GM23338 (cell line): Measurements from ENCODE around the gene RBM38. TPM values are rescaled to one million over a fixed set of nuclear protein-coding genes. Genes with fewer than 3 reads are reported as not detected.

ENCODE experiments used
- ATAC-seq: fragments of 200-7000 bp; cut with Tn5 transposase; 3 replicates; pipeline ENCODE4 v1.9.1; 2020
- DNase-seq: peaks from one replicate; pipeline ENCODE4 v3.0.0-alpha.2; 2015; ENCODE audit warnings: low spot score
- H2AFZ ChIP-seq: fragments of 200-600 bp; sonication (generic); 2 replicates; pipeline ENCODE4 v1.8.0; 2016; ENCODE audit warnings: antibody characterized with exemption, mild to moderate bottlenecking, moderate library complexity
- H3F3A ChIP-seq: fragments of 200-600 bp; sonication (generic); replicated peaks from 2 replicates; pipeline ENCODE4 v1.8.0; 2017; ENCODE audit warnings: antibody characterized with exemption, mixed run types, low read depth
- H3K27ac ChIP-seq: fragments of 200-600 bp; sonication (generic); 2 replicates; pipeline ENCODE4 v1.6.1; 2016; ENCODE audit warnings: low read depth
- H3K27me3 ChIP-seq: fragments of 200-600 bp; sonication (generic); 2 replicates; pipeline ENCODE4 v1.8.0; 2016; ENCODE audit warnings: mild to moderate bottlenecking, mixed run types, moderate library complexity; ENCODE audit not compliant: insufficient read depth
- H3K36me3 ChIP-seq: fragments of 200-600 bp; sonication (generic); 2 replicates; pipeline ENCODE4 v1.8.0; 2016; ENCODE audit warnings: mild to moderate bottlenecking; ENCODE audit not compliant: insufficient read depth
- H3K4me1 ChIP-seq: fragments of 200-600 bp; sonication (generic); 2 replicates; pipeline ENCODE4 v1.8.0; 2016; ENCODE audit warnings: mild to moderate bottlenecking, moderate library complexity; ENCODE audit not compliant: insufficient read depth
- H3K4me2 ChIP-seq: fragments of 200-600 bp; sonication (generic); 2 replicates; pipeline ENCODE4 v1.7.1; 2017; ENCODE audit warnings: mixed run types
- H3K4me3 ChIP-seq: fragments of 200-600 bp; sonication (generic); 2 replicates; pipeline ENCODE4 v1.6.1; 2016; ENCODE audit warnings: mixed run types
- H3K79me2 ChIP-seq: fragments of 200-600 bp; sonication (generic); replicated peaks from 2 replicates; pipeline ENCODE4 v1.8.0; 2017; ENCODE audit warnings: mild to moderate bottlenecking; ENCODE audit not compliant: insufficient read depth
- H3K9me2 ChIP-seq: fragments of 200-600 bp; sonication (generic); 2 replicates; pipeline ENCODE4 v1.8.0; 2017; ENCODE audit not compliant: insufficient read depth
- H4K20me1 ChIP-seq: fragments of 200-600 bp; sonication (generic); replicated peaks from 2 replicates; pipeline ENCODE4 v1.8.0; 2017; ENCODE audit warnings: mild to moderate bottlenecking; ENCODE audit not compliant: insufficient read depth
- H3K27ac Mint-ChIP-seq: 2 replicates; pipeline ENCODE4 v1.8.0; 2020; ENCODE audit warnings: inconsistent platforms, mild to moderate bottlenecking, moderate library complexity, mixed read lengths
- H3K27me3 Mint-ChIP-seq: 3 replicates; pipeline ENCODE4 v1.8.0; 2022; ENCODE audit warnings: low read depth, mild to moderate bottlenecking, moderate library complexity, mixed read lengths, inconsistent platforms; ENCODE audit not compliant: insufficient read depth, poor library complexity
- H3K36me3 Mint-ChIP-seq: 3 replicates; pipeline ENCODE4 v1.8.0; 2021; ENCODE audit warnings: low read depth, mild to moderate bottlenecking, inconsistent platforms, moderate library complexity, mixed read lengths
- H3K4me1 Mint-ChIP-seq: 3 replicates; pipeline ENCODE4 v1.8.0; 2020; ENCODE audit warnings: mild to moderate bottlenecking, inconsistent platforms, mixed read lengths
- H3K4me3 Mint-ChIP-seq: 3 replicates; pipeline ENCODE4 v1.8.0; 2021; ENCODE audit warnings: moderate library complexity, mild to moderate bottlenecking, inconsistent platforms, mixed read lengths
- H3K9me3 Mint-ChIP-seq: 3 replicates; pipeline ENCODE4 v1.8.0; 2020; ENCODE audit warnings: moderate library complexity, mild to moderate bottlenecking, inconsistent platforms, mixed read lengths
- CTCF ChIP-seq, 2 experiments: fragments of 200-600 bp in 1 of 2; sonication (generic) in 1 of 2; conservative IDR thresholded peaks; 2 replicates each; pipeline versions ENCODE4 v1.5.1 to v1.6.1; 2016 to 2017; ENCODE audit warnings: antibody characterized with exemption in 2 of 2, low read depth in 2 of 2, mild to moderate bottlenecking in 2 of 2, moderate library complexity in 1 of 2
- ETS1 ChIP-seq: IDR thresholded peaks from 2 replicates; pipeline ENCODE4 v1.6.1; 2016; ENCODE audit warnings: antibody characterized with exemption
- EZH2 ChIP-seq: fragments of 200-600 bp; sonication (generic); IDR thresholded peaks from one replicate; pipeline ENCODE4 v1.8.0; 2017; ENCODE audit warnings: antibody characterized with exemption, mild to moderate bottlenecking, low read depth; ENCODE audit not compliant: unreplicated experiment
- EZH2phosphoT487 ChIP-seq: fragments of 200-600 bp; sonication (generic); IDR thresholded peaks from one replicate; pipeline ENCODE4 v1.8.1; 2018; ENCODE audit warnings: antibody characterized with exemption; ENCODE audit not compliant: unreplicated experiment
- JUNB ChIP-seq: IDR thresholded peaks from one replicate; pipeline ENCODE4 v1.6.1; 2016; ENCODE audit warnings: antibody characterized with exemption; ENCODE audit not compliant: unreplicated experiment
- NANOG ChIP-seq: IDR thresholded peaks from 2 replicates; pipeline ENCODE4 v1.6.1; 2016; ENCODE audit warnings: antibody characterized with exemption, borderline replicate concordance
- POLR2AphosphoS5 ChIP-seq: IDR thresholded peaks from 2 replicates; pipeline ENCODE4 v1.6.1; 2016; ENCODE audit warnings: antibody characterized with exemption, low read depth
- REST ChIP-seq: IDR thresholded peaks from one replicate; pipeline ENCODE4 v1.6.1; 2018; ENCODE audit warnings: antibody characterized with exemption; ENCODE audit not compliant: unreplicated experiment
- ZNF114 ChIP-seq: fragments of 250-450 bp; sonication (Bioruptor Pico); IDR thresholded peaks from 2 replicates; pipeline ENCODE4 v1.5.0; 2020; ENCODE audit warnings: mild to moderate bottlenecking, moderate library complexity
- ZNF462 ChIP-seq: fragments of 250-450 bp; sonication (Bioruptor Pico); IDR thresholded peaks from 2 replicates; pipeline ENCODE4 v1.5.0; 2020; ENCODE audit warnings: mild to moderate bottlenecking, moderate library complexity
- polyA plus RNA-seq: library from polyadenylated mRNA; unstranded; fragments of >200 nt; fragmentation: Nextera tagmentation; extraction: Ambion mirVana; gene quantifications from 2 replicates; pipeline ENCODE4 v1.2.1, GENCODE V29; 2016
- total RNA-seq: library from RNA; depleted of rRNA; stranded (reverse); fragments of >200 nt; shearing (Covaris generic); gene quantifications from 2 replicates; pipeline ENCODE4 v1.2.3, GENCODE V29; 2014

RBM38 gene
- total and polyA plus RNA-seq, 2 experiments from 2014 or later = 22.9 to 80.5 TPM

GRCh38 chr20:57417051-57417689, 26.0 kb downstream of the RBM38 start:
- Mint-ChIP-seq H3K27me3 (peaks cover 6% of the 10 kb centered on the region), H3K27ac (no peak overlapping the region), H3K9me3 (no peaks in the 10 kb centered on the region), H3K4me1 (no peaks in the 10 kb centered on the region), H3K4me3 (no peak overlapping the region), H3K36me3 (no peaks in the 10 kb centered on the region)
- Histone ChIP-seq H3K4me1 (no peaks in the 10 kb centered on the region), H3K9me2 (no peaks in the 10 kb centered on the region), H3K27me3 (no peaks in the 10 kb centered on the region), H3K4me3 (no peak overlapping the region), H3K27ac (no peak overlapping the region), H3F3A (no peaks in the 10 kb centered on the region), H2AFZ (no peak overlapping the region), H3K36me3 (no peaks in the 10 kb centered on the region), H3K4me2 (no peak overlapping the region), H4K20me1 (no peaks in the 10 kb centered on the region), H3K79me2 (no peaks in the 10 kb centered on the region)
- ATAC-seq (no peak), DNase-seq (no peak)
- no peak for TF ChIP-seq REST
- TF ChIP-seq EZH2 = no peak
- no peak for TF ChIP-seq ETS1
- no peak for TF ChIP-seq ZNF114 (CRISPR knock-in tag)
- no peak for TF ChIP-seq CTCF (conservative IDR thresholded peaks at IDR 0.05; ENCODE audit: low read depth in 2 of 2)
- no peak for TF ChIP-seq EZH2phosphoT487
- TF ChIP-seq JUNB = no peak
- no peak for TF ChIP-seq POLR2AphosphoS5
- no peak for TF ChIP-seq NANOG
- no peak for TF ChIP-seq ZNF462 (CRISPR knock-in tag)
